ENCODE data around the gene SPATS1.
"Not testable (repeated sequence)": the region's sequence is repeated elsewhere in the genome, so short reads cannot be mapped to it uniquely, and the experiment has no call there.

- not testable (repeated sequence) for TF ChIP-seq CTCF, POLR2A (IDR thresholded peaks at IDR 0.05)
Observed at GRCh38 chr6:44317136-44317631, 25.3 kb upstream of the SPATS1 start.

Data from esophagus squamous epithelium (tissue), 4 donors.